Bladder microvascular endothelial cell (primary cell): ENCODE data around the gene KIF21A. TPM values are rescaled to one million over a fixed set of nuclear protein-coding genes. Genes with fewer than 3 reads are reported as not detected.

ENCODE experiments used
- total RNA-seq: library from RNA; depleted of rRNA; stranded (reverse); fragments of >200 nt; gene quantifications from 2 replicates; pipeline ENCODE4 v1.2.3, GENCODE V29; 2014

KIF21A gene, protein sequence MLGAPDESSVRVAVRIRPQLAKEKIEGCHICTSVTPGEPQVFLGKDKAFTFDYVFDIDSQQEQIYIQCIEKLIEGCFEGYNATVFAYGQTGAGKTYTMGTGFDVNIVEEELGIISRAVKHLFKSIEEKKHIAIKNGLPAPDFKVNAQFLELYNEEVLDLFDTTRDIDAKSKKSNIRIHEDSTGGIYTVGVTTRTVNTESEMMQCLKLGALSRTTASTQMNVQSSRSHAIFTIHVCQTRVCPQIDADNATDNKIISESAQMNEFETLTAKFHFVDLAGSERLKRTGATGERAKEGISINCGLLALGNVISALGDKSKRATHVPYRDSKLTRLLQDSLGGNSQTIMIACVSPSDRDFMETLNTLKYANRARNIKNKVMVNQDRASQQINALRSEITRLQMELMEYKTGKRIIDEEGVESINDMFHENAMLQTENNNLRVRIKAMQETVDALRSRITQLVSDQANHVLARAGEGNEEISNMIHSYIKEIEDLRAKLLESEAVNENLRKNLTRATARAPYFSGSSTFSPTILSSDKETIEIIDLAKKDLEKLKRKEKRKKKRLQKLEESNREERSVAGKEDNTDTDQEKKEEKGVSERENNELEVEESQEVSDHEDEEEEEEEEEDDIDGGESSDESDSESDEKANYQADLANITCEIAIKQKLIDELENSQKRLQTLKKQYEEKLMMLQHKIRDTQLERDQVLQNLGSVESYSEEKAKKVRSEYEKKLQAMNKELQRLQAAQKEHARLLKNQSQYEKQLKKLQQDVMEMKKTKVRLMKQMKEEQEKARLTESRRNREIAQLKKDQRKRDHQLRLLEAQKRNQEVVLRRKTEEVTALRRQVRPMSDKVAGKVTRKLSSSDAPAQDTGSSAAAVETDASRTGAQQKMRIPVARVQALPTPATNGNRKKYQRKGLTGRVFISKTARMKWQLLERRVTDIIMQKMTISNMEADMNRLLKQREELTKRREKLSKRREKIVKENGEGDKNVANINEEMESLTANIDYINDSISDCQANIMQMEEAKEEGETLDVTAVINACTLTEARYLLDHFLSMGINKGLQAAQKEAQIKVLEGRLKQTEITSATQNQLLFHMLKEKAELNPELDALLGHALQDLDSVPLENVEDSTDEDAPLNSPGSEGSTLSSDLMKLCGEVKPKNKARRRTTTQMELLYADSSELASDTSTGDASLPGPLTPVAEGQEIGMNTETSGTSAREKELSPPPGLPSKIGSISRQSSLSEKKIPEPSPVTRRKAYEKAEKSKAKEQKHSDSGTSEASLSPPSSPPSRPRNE (N-terminal part only)
- total RNA-seq, result 3.2 and 26.4 TPM in 2 replicates

GRCh38 chr12:39443081-39443928, at the start of gene KIF21A:
TSS of gene KIF21A (minus strand) at chr12:39443120. CDS start at chr12:39442970, 150 bp downstream.

Other genes with a start within 250 kb of the KIF21A start
- not detected in 2 replicates for gene ABCD2, start 176.7 kb upstream of the KIF21A start, total RNA-seq